Stimulated activated CD8-positive, alpha-beta memory T cell treated with anti-CD3 and anti-CD28 coated beads, Interleukin-4, amount 100 ng/mL, for 1 hour (primary cell): ENCODE data around the gene MESP1.
"Not testable (repeated sequence)": the region's sequence is repeated elsewhere in the genome, so short reads cannot be mapped to it uniquely, and the experiment has no call there.

Experiments used
- DNase-seq, 2 donors: peaks; one replicate each; pipeline ENCODE4 v3.0.0-alpha.2; 2020; ENCODE audit warnings: low read depth in 2 of 2, low spot score in 1 of 2

Gene MESP1

GRCh38 chr15:89750560-89751542, at the start of gene MESP1:
Gene MESP1, minus strand, starts transcription at chr15:89751249. Its CDS starts 18 bp downstream, at chr15:89751231.
- DNase-seq = peak; percentile 62 to 77

- no peak for DNase-seq
Observed at GRCh38 chr15:89799918-89800498, 49.0 kb upstream of the MESP1 start.

GRCh38 chr15:89799011-89799911, 48.2 kb upstream of the MESP1 start:
- no peak for DNase-seq

- no peak for DNase-seq
Observed at GRCh38 chr15:89797678-89798201, 46.7 kb upstream of the MESP1 start.

- DNase-seq = no peak
Observed at GRCh38 chr15:89795996-89796395, 44.9 kb upstream of the MESP1 start.

GRCh38 chr15:89794627-89795241, 43.7 kb upstream of the MESP1 start:
- DNase-seq = no peak

GRCh38 chr15:89792106-89792805, 41.2 kb upstream of the MESP1 start:
- no peak for DNase-seq

GRCh38 chr15:89790661-89791060, 39.6 kb upstream of the MESP1 start:
- DNase-seq = no peak

GRCh38 chr15:89790206-89790605, 39.2 kb upstream of the MESP1 start:
- no peak for DNase-seq

GRCh38 chr15:89788585-89788984, 37.5 kb upstream of the MESP1 start:
- DNase-seq = not testable (repeated sequence)

GRCh38 chr15:89787944-89788343, 36.9 kb upstream of the MESP1 start:
- no peak for DNase-seq

- DNase-seq = no peak
Observed at GRCh38 chr15:89785774-89786140, 34.7 kb upstream of the MESP1 start.

GRCh38 chr15:89785064-89785773, 34.2 kb upstream of the MESP1 start:
- no peak for DNase-seq

GRCh38 chr15:89784686-89784960, 33.6 kb upstream of the MESP1 start:
- no peak for DNase-seq

GRCh38 chr15:89783861-89784685, 33.0 kb upstream of the MESP1 start:
- DNase-seq = no peak

- no peak for DNase-seq
Observed at GRCh38 chr15:89783111-89783860, 32.2 kb upstream of the MESP1 start.

- not testable (repeated sequence) for DNase-seq
Observed at GRCh38 chr15:89782619-89782950, 31.5 kb upstream of the MESP1 start.

- DNase-seq = no peak
Observed at GRCh38 chr15:89781891-89782618, 31.0 kb upstream of the MESP1 start.
